GM12891 (cell line): Measurements from ENCODE around the gene ZSWIM9.

Experiments used
- PAX5 ChIP-seq: IDR thresholded peaks from 2 replicates; pipeline ENCODE4 v1.6.1; 2011; ENCODE audit warnings: low read length, moderate library complexity, mild to moderate bottlenecking; ENCODE audit not compliant: insufficient read depth, severe bottlenecking
- POLR2A ChIP-seq: IDR thresholded peaks from 2 replicates; pipeline ENCODE4 v1.6.1; 2011; ENCODE audit warnings: low read depth, low read length, control low read depth
- POLR2AphosphoS5 ChIP-seq: IDR thresholded peaks from 2 replicates; pipeline ENCODE4 v1.6.1; 2011; ENCODE audit warnings: low read depth, low read length, control low read depth
- POU2F2 ChIP-seq: IDR thresholded peaks from 2 replicates; pipeline ENCODE4 v1.6.1; 2011; ENCODE audit warnings: low read depth, mild to moderate bottlenecking, control low read depth, low read length, moderate library complexity
- SPI1 ChIP-seq: IDR thresholded peaks from 2 replicates; pipeline ENCODE4 v1.6.1; 2011; ENCODE audit warnings: low read depth, low read length, control low read depth
- TAF1 ChIP-seq: IDR thresholded peaks from 2 replicates; pipeline ENCODE4 v1.6.1; 2011; ENCODE audit warnings: low read depth, low read length, control low read depth

- TF ChIP-seq POLR2A: no peak
- TF ChIP-seq POLR2AphosphoS5: no peak
- no peak for TF ChIP-seq SPI1
- no peak for TF ChIP-seq TAF1
- TF ChIP-seq POU2F2: no peak
- no peak for TF ChIP-seq PAX5
Observed at GRCh38 chr19:48246101-48246500, 75.6 kb downstream of the ZSWIM9 start.
